CD4-positive, alpha-beta T cell treated with Interferon alpha-2 for 1 hour (primary cell): ENCODE measurements around the gene GALNT6.
"Not testable (repeated sequence)": the region's sequence is repeated elsewhere in the genome, so short reads cannot be mapped to it uniquely, and the experiment has no call there.

Source experiments
- DNase-seq, 2 donors: peaks; one replicate each; pipeline ENCODE4 v3.0.0-alpha.2; 2020 to 2022

The GALNT6 gene

DNA sequence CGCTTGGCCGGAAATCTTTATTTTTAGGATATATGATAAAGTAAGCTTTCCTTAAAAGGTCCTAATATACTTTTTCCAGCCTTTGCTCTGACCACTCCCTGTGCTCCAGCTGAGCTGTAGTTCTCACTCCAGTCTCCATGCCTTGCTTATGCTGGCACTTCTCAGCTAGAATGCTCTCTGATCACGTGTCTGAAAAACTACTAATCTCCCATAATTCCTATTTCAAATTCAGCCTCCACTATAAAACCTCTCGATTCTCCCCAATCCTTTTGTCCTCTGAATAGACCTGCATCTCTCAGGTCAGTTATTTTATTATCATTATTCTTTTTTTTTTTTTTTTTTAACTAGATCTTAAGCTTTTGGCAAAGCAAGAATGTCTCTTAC lies 70.9 kb downstream of the GALNT6 start:
- no peak for DNase-seq

DNA sequence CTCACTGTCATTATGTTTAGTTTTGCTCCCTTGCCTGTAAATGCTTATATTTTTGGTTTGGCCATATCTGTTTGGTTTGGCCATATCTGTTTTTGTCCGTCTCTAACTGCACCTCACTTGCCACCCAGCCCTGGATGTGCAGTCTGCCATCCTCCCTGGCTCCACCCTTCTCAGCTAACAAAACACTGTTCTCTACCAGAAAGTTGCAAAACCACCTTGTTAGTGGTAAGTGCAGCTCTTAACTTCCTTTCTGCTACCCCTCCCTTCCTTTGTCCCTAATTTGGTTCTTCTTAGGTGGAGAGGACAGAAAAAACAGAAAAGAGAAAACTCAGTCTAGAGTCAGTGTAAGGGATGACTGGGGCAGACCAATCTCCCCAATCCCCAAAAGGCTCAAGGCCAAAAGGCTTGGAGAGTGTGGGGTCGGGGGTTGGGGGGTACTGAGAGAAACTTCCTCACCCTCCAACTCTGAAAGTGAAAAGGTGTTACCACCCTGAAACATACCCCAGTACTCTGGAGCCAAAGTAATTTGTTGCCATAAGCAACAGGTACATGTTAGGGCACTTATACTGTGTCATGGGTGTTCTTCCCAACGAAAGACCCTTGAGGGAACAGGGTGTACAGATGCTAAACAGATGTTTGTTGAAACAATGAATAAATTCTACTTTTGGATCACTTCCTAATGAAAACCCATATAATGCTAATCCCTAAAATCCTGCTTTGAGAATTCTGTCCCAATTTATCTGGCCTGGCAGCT lies 72.2 kb downstream of the GALNT6 start:
- DNase-seq, result peak; percentile 53 to 74

DNA sequence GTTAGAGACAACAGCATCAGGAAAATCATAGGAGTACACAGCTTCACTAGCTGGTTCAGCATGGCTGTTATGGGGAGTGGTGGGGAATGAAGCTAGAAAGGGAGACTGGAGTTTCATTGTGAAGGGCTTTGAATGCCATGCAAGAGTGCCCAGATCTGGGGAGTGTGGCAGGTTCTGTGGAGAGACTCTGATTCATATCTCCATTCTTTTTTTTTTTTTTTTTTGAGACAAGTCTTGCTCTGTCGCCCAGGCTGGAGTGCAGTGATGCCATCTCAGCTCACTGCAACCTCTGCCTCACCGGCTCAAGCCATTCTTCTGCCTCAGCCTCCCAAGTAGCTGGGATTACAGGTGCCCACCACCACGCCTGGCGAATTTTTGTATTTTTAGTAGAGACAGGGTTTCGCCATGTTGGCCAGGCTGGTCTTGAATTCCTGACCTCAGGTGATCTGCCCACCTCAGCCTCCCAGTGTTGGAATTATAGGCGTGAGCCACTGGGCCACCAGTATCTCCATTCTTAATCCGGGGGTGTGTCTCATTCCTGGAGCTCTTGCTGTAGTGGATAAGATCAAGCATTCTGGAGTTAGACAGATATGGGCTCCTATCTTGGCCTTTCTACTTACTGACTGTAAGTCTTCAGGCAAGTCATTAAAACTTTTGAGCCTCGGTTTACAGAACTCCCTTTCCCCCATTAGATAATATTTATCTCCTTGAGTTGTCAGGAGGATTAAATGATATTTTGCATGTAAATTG lies 73.0 kb downstream of the GALNT6 start:
- not testable (repeated sequence) for DNase-seq

DNA sequence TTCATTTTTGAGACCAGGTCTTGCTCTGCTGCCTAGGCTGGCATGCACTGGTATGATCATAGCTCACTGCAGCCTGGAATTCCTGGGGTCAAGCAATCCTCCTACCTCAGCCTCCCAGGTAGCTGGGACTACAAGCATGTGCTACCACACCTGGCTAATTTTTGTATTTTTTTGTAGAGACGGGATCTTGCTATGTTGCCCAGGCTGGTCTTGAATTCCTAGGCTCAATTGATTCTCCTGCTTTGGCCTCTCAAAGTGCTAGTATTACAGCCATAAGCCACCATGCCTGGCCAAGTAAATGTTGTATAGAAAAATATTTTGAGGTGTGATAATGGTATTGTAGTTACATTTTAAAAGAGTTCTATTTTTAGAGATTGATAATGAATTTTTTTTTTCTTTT lies 79.8 kb downstream of the GALNT6 start:
- DNase-seq, result no peak

DNA sequence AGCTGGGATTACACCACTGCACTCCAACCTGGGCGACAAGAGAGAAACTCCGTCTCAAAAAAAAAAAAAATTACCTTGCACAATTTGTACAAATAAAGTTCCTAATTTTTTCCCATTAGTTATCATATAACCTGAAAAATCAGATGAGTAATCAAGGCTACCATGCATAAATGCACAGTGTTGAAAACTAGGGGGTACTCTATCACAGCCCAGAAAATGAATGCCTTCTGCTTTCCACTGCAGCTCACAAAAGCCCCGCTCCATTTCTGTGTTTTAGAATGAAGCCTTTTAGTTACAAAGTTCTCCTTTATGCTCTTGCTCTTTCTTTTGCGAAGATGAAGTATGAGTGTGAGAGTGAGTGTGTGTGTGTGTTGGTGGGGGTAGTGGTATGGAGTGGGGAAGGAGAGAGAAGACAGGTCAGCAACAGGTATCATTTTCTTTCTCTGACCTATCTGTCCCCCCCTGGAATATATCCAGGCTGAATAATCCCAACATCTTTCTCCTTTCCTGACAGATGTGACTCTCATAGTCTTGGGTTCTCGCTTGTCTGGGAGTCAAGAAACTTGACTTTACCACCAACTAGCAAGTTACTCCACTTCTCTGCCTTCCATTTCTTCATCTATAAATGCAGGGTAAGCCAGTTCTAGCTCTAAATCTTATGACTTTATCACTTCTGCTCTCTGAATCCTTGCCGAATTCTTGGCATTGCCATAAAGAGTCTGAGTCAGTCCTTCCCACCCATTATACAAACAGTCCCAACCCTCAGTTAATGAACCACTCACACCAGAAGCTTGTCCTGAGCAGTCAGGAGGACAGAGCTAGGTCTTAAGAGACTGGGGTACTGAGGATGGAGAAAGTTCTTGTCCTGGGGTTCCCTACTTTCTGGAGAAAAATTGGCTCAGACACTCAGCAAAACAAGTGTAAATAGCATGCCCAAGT lies 83.3 kb downstream of the GALNT6 start:
- DNase-seq, result no peak

DNA sequence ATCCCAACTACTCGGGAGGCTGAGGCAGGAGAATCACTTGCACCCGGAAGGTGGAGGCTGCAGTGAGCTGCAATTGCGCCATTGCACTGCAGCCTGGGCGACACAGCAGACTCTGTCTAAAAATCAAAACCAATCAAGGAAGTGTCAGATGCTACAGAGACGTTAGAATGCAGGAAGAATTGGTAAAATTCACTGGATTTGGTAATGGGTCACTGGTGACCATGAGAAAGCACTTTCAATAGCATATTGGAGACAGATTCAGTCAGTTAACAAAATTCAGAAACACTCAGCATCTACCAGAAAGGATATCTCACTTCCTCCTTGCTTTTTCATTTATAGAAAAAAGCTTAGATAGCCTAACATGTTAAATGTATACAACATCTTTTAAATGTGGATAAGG lies 84.7 kb downstream of the GALNT6 start:
- DNase-seq, result no peak
